H1 (cell line): Measurements from ENCODE around the gene MYOG. TPM values are rescaled to one million over a fixed set of nuclear protein-coding genes. Genes with fewer than 3 reads are reported as not detected.

Experiments used
- CTCF ChIA-PET: fragments of 300-600 bp; sonication (Branson Sonifier 250); formaldehyde crosslinking; loops from one replicate; lab custom pipeline; 2021; ENCODE audit not compliant: partially characterized antibody; lab: Charles Lee
- POLR2A ChIA-PET: fragments of 300-600 bp; sonication (Branson Sonifier 250); formaldehyde crosslinking; loops from one replicate; lab custom pipeline; 2021; ENCODE audit warnings: inconsistent platforms; ENCODE audit not compliant: partially characterized antibody; lab: Charles Lee
- DNase-seq, 2 experiments: peaks; one replicate each; pipeline versions ENCODE4 v3.0.0 to v3.0.0-alpha.2; 2010 to 2022; ENCODE audit warnings: low spot score in 2 of 2, low read depth in 1 of 2, mixed read lengths in 1 of 2
- FAIRE-seq: peaks from 2 replicates; lab custom pipeline; 2011; peaks lifted over from hg19 to GRCh38; lab: Jason Lieb, UNC
- H2AFZ ChIP-seq: 2 replicates; pipeline ENCODE4 v1.8.1; 2012; ENCODE audit warnings: low read length, inconsistent platforms
- H2AK5ac ChIP-seq: 2 replicates; pipeline ENCODE4 v1.6.1; 2013; ENCODE audit warnings: low read depth, low read length
- H2BK120ac ChIP-seq: replicated peaks from 2 replicates; pipeline ENCODE3; 2013; ENCODE audit warnings: low read depth, low read length, inconsistent platforms
- H2BK12ac ChIP-seq: 2 replicates; pipeline ENCODE4 v1.6.1; 2013; ENCODE audit warnings: low read depth, low read length
- H2BK15ac ChIP-seq: 2 replicates; pipeline ENCODE4 v1.6.1; 2013; ENCODE audit warnings: low read length
- H2BK20ac ChIP-seq: 2 replicates; pipeline ENCODE4 v1.6.1; 2013; ENCODE audit warnings: low read length
- H2BK5ac ChIP-seq: 2 replicates; pipeline ENCODE4 v1.6.1; 2013; ENCODE audit warnings: low read depth, low read length
- H3K14ac ChIP-seq: 2 replicates; pipeline ENCODE4 v1.6.1; 2013; ENCODE audit warnings: inconsistent platforms; ENCODE audit not compliant: insufficient read length
- H3K18ac ChIP-seq: 2 replicates; pipeline ENCODE4 v1.6.1; 2013; ENCODE audit warnings: low read length; ENCODE audit errors: extremely low read depth
- H3K23ac ChIP-seq: 2 replicates; pipeline ENCODE4 v1.6.1; 2013; ENCODE audit warnings: inconsistent platforms; ENCODE audit not compliant: insufficient read length
- H3K23me2 ChIP-seq: 2 replicates; pipeline ENCODE4 v1.6.1; 2013; ENCODE audit warnings: low read depth, low read length
- H3K27ac ChIP-seq: 2 replicates; pipeline ENCODE4 v1.6.1; 2011; ENCODE audit warnings: low read depth, low read length, inconsistent platforms
- H3K27me3 ChIP-seq, 4 experiments: replicated peaks in 1 of 4; 1 replicate in 1 of 4; 2 replicates in 3 of 4; pipeline versions ENCODE4 v1.6.1 to v1.8.1; 2011 to 2013; ENCODE audit warnings: low read length in 3 of 4, mild to moderate bottlenecking in 3 of 4, inconsistent platforms in 2 of 4, mixed read lengths in 2 of 4, moderate library complexity in 1 of 4; ENCODE audit not compliant: control insufficient read depth in 3 of 4, insufficient read depth in 3 of 4; ENCODE audit errors: extremely low read depth in 1 of 4
- H3K36me3 ChIP-seq, 4 experiments: 2 replicates each; pipeline versions ENCODE4 v1.6.1 to v1.8.1; 2011 to 2013; ENCODE audit warnings: mild to moderate bottlenecking in 4 of 4, low read length in 3 of 4, moderate library complexity in 2 of 4, control low read depth in 1 of 4, inconsistent platforms in 1 of 4; ENCODE audit not compliant: insufficient read depth in 4 of 4, control insufficient read depth in 2 of 4
- H3K4ac ChIP-seq: replicated peaks from 2 replicates; pipeline ENCODE3; 2013; ENCODE audit warnings: low read length, low read depth, mixed read lengths, inconsistent platforms; ENCODE audit not compliant: insufficient read length
- H3K4me1 ChIP-seq, 4 experiments: replicated peaks in 1 of 4; 1 replicate in 1 of 4; 2 replicates in 3 of 4; pipeline versions ENCODE4 v1.6.1 to v1.8.1; 2011 to 2013; ENCODE audit warnings: low read length in 3 of 4, inconsistent platforms in 2 of 4, mixed read lengths in 1 of 4; ENCODE audit not compliant: insufficient read depth in 4 of 4, control insufficient read depth in 3 of 4
- H3K4me2 ChIP-seq, 2 experiments: 2 replicates each; pipeline versions ENCODE4 v1.6.1 to v1.8.1; 2011 to 2013; ENCODE audit warnings: low read depth in 2 of 2, low read length in 2 of 2, control low read depth in 1 of 2, inconsistent platforms in 1 of 2, mild to moderate bottlenecking in 1 of 2; ENCODE audit not compliant: insufficient read depth in 1 of 2
- H3K4me3 ChIP-seq, 4 experiments: fragments of 200-600, 300-600 bp in 1 of 4; sonication (generic), shearing (Covaris generic), sonication (Bioruptor Twin) in 1 of 4; 2 replicates each; pipeline versions ENCODE4 v1.5.1 to v1.8.1; 2011 to 2016; ENCODE audit warnings: low read length in 4 of 4, low read depth in 3 of 4, control low read depth in 2 of 4, inconsistent platforms in 2 of 4, mild to moderate bottlenecking in 2 of 4, mixed read lengths in 1 of 4, moderate library complexity in 1 of 4; ENCODE audit not compliant: insufficient read depth in 2 of 4; ENCODE audit errors: extremely low read depth in 1 of 4
- H3K56ac ChIP-seq: replicated peaks from 2 replicates; pipeline ENCODE3; 2013; ENCODE audit warnings: low read depth, mild to moderate bottlenecking, mixed read lengths, low read length, inconsistent platforms; ENCODE audit not compliant: insufficient read length
- H3K79me1 ChIP-seq: 2 replicates; pipeline ENCODE4 v1.6.1; 2013; ENCODE audit warnings: low read depth, low read length, control low read depth
- H3K79me2 ChIP-seq, 2 experiments: 2 replicates each; pipeline versions ENCODE4 v1.6.1 to v1.8.1; 2012 to 2013; ENCODE audit warnings: low read length in 2 of 2, mild to moderate bottlenecking in 2 of 2, inconsistent platforms in 1 of 2; ENCODE audit not compliant: insufficient read depth in 2 of 2, control insufficient read depth in 1 of 2
- H3K9ac ChIP-seq, 4 experiments: replicated peaks in 1 of 4; 1 replicate in 1 of 4; 2 replicates in 3 of 4; pipeline versions ENCODE4 v1.6.1 to v1.8.1; 2011 to 2013; ENCODE audit warnings: low read depth in 3 of 4, low read length in 3 of 4, control low read depth in 2 of 4, mild to moderate bottlenecking in 2 of 4, moderate library complexity in 2 of 4, inconsistent platforms in 1 of 4; ENCODE audit errors: extremely low read depth in 1 of 4
- H3K9me3 ChIP-seq, 2 experiments: 2 replicates each; pipeline versions ENCODE4 v1.6.1 to v1.8.1; 2012 to 2013; ENCODE audit warnings: mild to moderate bottlenecking in 2 of 2, moderate library complexity in 2 of 2, control low read depth in 1 of 2, inconsistent platforms in 1 of 2, low read depth in 1 of 2, low read length in 1 of 2, mixed read lengths in 1 of 2; ENCODE audit not compliant: insufficient read depth in 2 of 2
- H4K20me1 ChIP-seq, 2 experiments: replicated peaks in 1 of 2; 2 replicates each; pipeline versions ENCODE3 to v1.8.1; 2011 to 2013; ENCODE audit warnings: inconsistent platforms in 2 of 2, low read length in 2 of 2, mild to moderate bottlenecking in 1 of 2; ENCODE audit not compliant: insufficient read depth in 2 of 2, control insufficient read depth in 1 of 2
- H4K5ac ChIP-seq: 2 replicates; pipeline ENCODE4 v1.6.1; 2013; ENCODE audit warnings: low read length, low read depth, mixed read lengths, inconsistent platforms; ENCODE audit not compliant: insufficient read length
- H4K8ac ChIP-seq: 2 replicates; pipeline ENCODE4 v1.8.0; 2013; ENCODE audit warnings: mild to moderate bottlenecking, moderate library complexity, low read length, inconsistent platforms; ENCODE audit not compliant: insufficient read depth; ENCODE audit errors: extremely low read depth
- H4K91ac ChIP-seq: replicated peaks from 2 replicates; pipeline ENCODE3; 2013; ENCODE audit warnings: low read length, mixed read lengths, inconsistent platforms; ENCODE audit not compliant: insufficient read length
- SIX5 ChIP-seq: IDR thresholded peaks from 2 replicates; pipeline ENCODE4 v1.6.1; 2011; ENCODE audit warnings: mild to moderate bottlenecking, low read depth, low read length
- TAF7 ChIP-seq: optimal IDR thresholded peaks from 2 replicates; pipeline ENCODE3; 2011; ENCODE audit warnings: low read depth, mild to moderate bottlenecking, inconsistent platforms, low read length, moderate library complexity, borderline replicate concordance
- WGBS, 2 experiments: shearing (Covaris generic) in 1 of 2; methylation state at CpG; one replicate each; pipeline versions ENCODE4 v1.1.6 to v1.1.7; 2013 to 2015; ENCODE audit warnings: low lambda C conversion rate in 2 of 2, mixed read lengths in 2 of 2, inconsistent platforms in 1 of 2, low coverage in 1 of 2, missing lambda C conversion rate in 1 of 2; ENCODE audit not compliant: insufficient replicate concordance in 2 of 2, insufficient coverage in 1 of 2, insufficient read length in 1 of 2; ENCODE audit errors: extremely low coverage in 1 of 2, missing lambda C conversion rate in 1 of 2; 5-methylcytosine and 5-hydroxymethylcytosine counted together
- polyA plus RNA-seq, 7 experiments: library from polyadenylated mRNA; depleted of rRNA in 3 of 7; stranded (reverse) in 5 of 7; unstranded in 2 of 7; fragments of >200 nt in 5 of 7; fragments of 200-250 nt in 2 of 7; gene quantifications; 1 replicate in 5 of 7; 2 replicates in 1 of 7; 4 replicates in 1 of 7; pipeline versions ENCODE4 v1.2.1 to v1.2.3, GENCODE V29; 2011 to 2013; ENCODE audit warnings: missing spikeins in 2 of 7, mixed read lengths in 2 of 7
- total RNA-seq: library from RNA; stranded (reverse); fragmentation: NEBNext Ultra II Directional; extraction: Animal tissue kit (Norgen Biotek cat#: 25700); gene quantifications from 2 replicates; pipeline ENCODE4 v1.2.1, GENCODE V29; 2021

The MYOG gene
- total and polyA plus RNA-seq, 2 of the 8 experiments (the other 6 are each of a cell fraction or from before 2014, with no cell fraction given): not detected

DNA sequence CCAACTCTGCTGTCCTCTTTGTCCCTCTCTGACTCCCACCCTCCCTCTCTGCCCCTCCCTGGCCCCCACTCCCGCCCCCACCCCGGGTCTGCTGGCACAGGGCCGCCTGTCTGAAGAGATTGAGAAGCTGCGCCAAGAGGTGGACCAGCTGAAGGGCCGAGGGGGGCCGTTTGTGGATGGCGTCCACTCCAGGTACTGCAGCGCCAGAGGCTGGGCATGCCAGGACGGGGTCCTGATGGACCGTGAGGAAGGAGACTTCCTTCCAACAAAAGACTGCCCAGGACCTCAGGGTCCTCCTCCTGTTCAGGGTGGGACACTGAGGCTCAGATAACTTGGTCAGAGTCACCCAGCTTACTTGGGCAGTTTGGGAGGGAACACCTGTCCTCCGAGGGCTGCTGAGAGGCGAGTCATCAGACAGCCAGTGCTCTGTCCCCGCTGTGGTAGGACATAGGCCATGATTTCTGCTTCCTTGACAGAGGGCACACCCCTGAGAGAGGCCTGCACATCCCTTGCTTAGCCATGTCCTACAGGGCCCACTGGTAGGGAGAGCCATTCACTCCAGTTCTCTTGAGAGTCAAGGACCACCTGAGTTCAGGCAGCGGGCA, 36.1 kb downstream of the MYOG start:
- no peaks in the 10 kb centered on the region for H3K79me2 ChIP-seq
- 89% methylated on average over 10 of the region's 14 CpGs; no CpG with 5 or more reads in 1 of the 2 experiments for WGBS, 2 experiments
- ChIA-PET POLR2A (interaction anchor here (1.4 kb wide), 1 partner anchor 43 kb away, joined by 3 read pairs; the partner anchor contains the start of gene TMEM183A), CTCF (interaction anchor here (0.6 to 49.7 kb wide), 10 partner anchors 6 to 271 kb away, joined by 3 to 1089 read pairs (median 102); partner anchors contain the start of genes ADORA1, MYBPH, MYOG and PPFIA4)
- no peak overlapping the region for H4K5ac ChIP-seq
- no peak overlapping the region for H3K4me2 ChIP-seq
- no peaks in the 10 kb centered on the region for H3K27me3 ChIP-seq
- H2BK12ac ChIP-seq: no peak overlapping the region
- no peak overlapping the region for H2AFZ ChIP-seq
- DNase-seq: no peak
- H3K18ac ChIP-seq: no peak overlapping the region
- peaks cover 10 to 24% (median 16%) of the 10 kb centered on the region in 4 experiments for H3K4me1 ChIP-seq
- no peaks in the 10 kb centered on the region for H4K20me1 ChIP-seq
- no peak for TF ChIP-seq TAF7
- TF ChIP-seq SIX5: no peak
- TF ChIP-seq, all 59 proteins: peak for 0
- H2BK20ac ChIP-seq: 0 out of 2 replicates have a peak overlapping the region, but pooled peaks have one; percentile 15
- H2BK120ac ChIP-seq: no peak overlapping the region
- no peak overlapping the region for H4K8ac ChIP-seq
- no peak overlapping the region for H3K4me3 ChIP-seq
- no peak overlapping the region for H3K9ac ChIP-seq
- peak overlapping the region; percentile 84; the same call in 1 of the 2 replicates for H2BK15ac ChIP-seq
- H3K23me2 ChIP-seq: no peaks in the 10 kb centered on the region
- no peak overlapping the region for H3K23ac ChIP-seq
- H3K4ac ChIP-seq: no peak overlapping the region
- no peaks in the 10 kb centered on the region for H3K9me3 ChIP-seq
- peak overlapping the region; percentile 91; the same call in 1 of the 2 replicates for H2AK5ac ChIP-seq
- H3K56ac ChIP-seq: no peak overlapping the region
- H3K36me3 ChIP-seq: no peaks in the 10 kb centered on the region; a peak in 2 of 8 replicates
- peak overlapping the region; percentile 68 for H4K91ac ChIP-seq
- FAIRE-seq: no peak
- H3K27ac ChIP-seq: no peak overlapping the region
- no peaks in the 10 kb centered on the region for H3K79me1 ChIP-seq
- H2BK5ac ChIP-seq: no peak overlapping the region
- H3K14ac ChIP-seq: no peak overlapping the region
